Neural crest cell (in vitro differentiated cells): ENCODE results near the gene ATP6V0E1. TPM values are rescaled to one million over a fixed set of nuclear protein-coding genes. Genes with fewer than 3 reads are reported as not detected.
"Not testable (repeated sequence)": the region's sequence is repeated elsewhere in the genome, so short reads cannot be mapped to it uniquely, and the experiment has no call there.

Experiments used
- DNase-seq: peaks from one replicate; pipeline ENCODE4 v3.0.0; 2021; ENCODE audit warnings: low read depth, mixed read lengths, low spot score
- H3K27ac Mint-ChIP-seq: one replicate; pipeline ENCODE4 v1.8.0; 2021; ENCODE audit warnings: mild to moderate bottlenecking, mixed read lengths; ENCODE audit not compliant: unreplicated experiment
- H3K27me3 Mint-ChIP-seq: 2 replicates; pipeline ENCODE4 v1.8.0; 2021; ENCODE audit warnings: low read depth, mild to moderate bottlenecking, mixed read lengths
- H3K36me3 Mint-ChIP-seq: 2 replicates; pipeline ENCODE4 v1.8.0; 2021; ENCODE audit warnings: low read depth, mild to moderate bottlenecking, mixed read lengths
- H3K4me1 Mint-ChIP-seq: 2 replicates; pipeline ENCODE4 v1.8.0; 2021; ENCODE audit warnings: mixed read lengths
- H3K4me3 Mint-ChIP-seq: one replicate; pipeline ENCODE4 v1.8.0; 2021; ENCODE audit warnings: mild to moderate bottlenecking, mixed read lengths
- H3K9me3 Mint-ChIP-seq: 2 replicates; pipeline ENCODE4 v1.8.0; 2021; ENCODE audit warnings: mixed read lengths
- CTCF ChIP-seq: fragments of 200-600 bp; sonication (generic); conservative IDR thresholded peaks from 2 replicates; pipeline ENCODE4 v1.5.0; 2021; ENCODE audit warnings: antibody characterized with exemption, mild to moderate bottlenecking
- total RNA-seq: library from RNA; stranded (reverse); gene quantifications from 2 replicates; pipeline ENCODE4 v1.2.1, GENCODE V29; 2021

Gene ATP6V0E1
- total RNA-seq, 1 donor from 2014 or later: 76.4 TPM

- no peak overlapping the region for H3K27ac Mint-ChIP-seq
- peaks cover 2% of the 10 kb centered on the region for H3K36me3 Mint-ChIP-seq
- no peak for DNase-seq
- TF ChIP-seq CTCF: no peak
- H3K4me3 Mint-ChIP-seq: no peak overlapping the region
- no peaks in the 10 kb centered on the region for H3K4me1 Mint-ChIP-seq
- H3K9me3 Mint-ChIP-seq: no peaks in the 10 kb centered on the region
- H3K27me3 Mint-ChIP-seq: peaks cover 13% of the 10 kb centered on the region
Measured at GRCh38 chr5:173045474-173045873, 61.9 kb downstream of the ATP6V0E1 start.

DNA sequence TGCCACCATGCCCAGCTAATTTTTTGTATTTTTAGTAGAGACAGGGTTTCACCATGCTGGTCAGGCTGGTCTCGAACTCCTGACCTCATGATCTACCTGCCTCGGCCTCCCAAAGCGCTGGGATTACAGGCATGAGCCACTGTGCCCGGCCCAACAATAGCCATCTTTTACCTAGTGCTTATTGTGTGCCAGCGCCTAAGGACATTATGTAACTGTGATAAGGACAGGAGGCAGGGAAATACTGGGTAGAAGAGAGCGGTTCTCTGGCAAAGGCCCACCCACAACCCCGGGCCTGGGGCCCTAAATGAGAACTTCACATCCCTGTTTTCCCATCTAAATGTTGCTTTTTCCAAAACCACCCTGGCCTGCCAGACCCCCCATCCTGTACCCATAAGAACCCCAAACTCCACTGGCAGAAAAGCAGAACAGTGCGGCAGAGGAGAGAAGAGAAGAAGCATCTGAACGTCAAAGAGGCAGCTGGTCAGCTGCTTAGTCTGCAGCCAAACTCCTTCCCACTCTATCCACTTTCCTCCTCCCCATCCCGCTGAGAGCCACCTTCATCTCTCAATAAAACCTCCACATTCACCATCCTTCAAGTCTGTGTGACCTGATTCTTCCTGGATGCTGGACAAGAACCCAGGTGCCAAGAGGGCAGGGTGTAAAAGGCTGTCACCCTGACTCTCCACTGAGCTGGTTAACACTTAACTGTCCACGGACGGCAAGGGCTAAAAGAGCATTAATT is 63.7 kb downstream of the ATP6V0E1 start:
- not testable (repeated sequence) for DNase-seq, H3K9me3 Mint-ChIP-seq, H3K4me3 Mint-ChIP-seq, H3K36me3 Mint-ChIP-seq, H3K4me1 Mint-ChIP-seq
- H3K27ac Mint-ChIP-seq: peak overlapping the region; percentile 73
- H3K27me3 Mint-ChIP-seq: peaks cover 26% of the 10 kb centered on the region

DNA sequence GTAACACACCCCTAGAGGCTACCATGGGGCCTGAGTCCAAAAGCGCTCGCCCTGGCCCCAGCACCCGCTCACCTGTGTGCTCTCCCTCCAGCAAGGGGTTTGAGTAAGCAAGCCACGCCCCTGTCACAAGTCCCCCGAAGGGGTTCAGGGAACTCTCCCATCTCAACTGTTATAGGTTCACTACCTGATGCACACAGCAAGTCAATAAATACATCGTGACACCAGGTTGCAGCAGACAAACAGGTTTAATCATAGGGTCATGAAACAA is 64.2 kb downstream of the ATP6V0E1 start:
- TF ChIP-seq CTCF: no peak
- H3K9me3 Mint-ChIP-seq: no peaks in the 10 kb centered on the region
- peaks cover 28% of the 10 kb centered on the region for H3K27me3 Mint-ChIP-seq
- H3K27ac Mint-ChIP-seq: no peak overlapping the region
- H3K4me1 Mint-ChIP-seq: no peaks in the 10 kb centered on the region
- H3K4me3 Mint-ChIP-seq: no peak overlapping the region
- H3K36me3 Mint-ChIP-seq: no peaks in the 10 kb centered on the region
- DNase-seq: no peak

DNA sequence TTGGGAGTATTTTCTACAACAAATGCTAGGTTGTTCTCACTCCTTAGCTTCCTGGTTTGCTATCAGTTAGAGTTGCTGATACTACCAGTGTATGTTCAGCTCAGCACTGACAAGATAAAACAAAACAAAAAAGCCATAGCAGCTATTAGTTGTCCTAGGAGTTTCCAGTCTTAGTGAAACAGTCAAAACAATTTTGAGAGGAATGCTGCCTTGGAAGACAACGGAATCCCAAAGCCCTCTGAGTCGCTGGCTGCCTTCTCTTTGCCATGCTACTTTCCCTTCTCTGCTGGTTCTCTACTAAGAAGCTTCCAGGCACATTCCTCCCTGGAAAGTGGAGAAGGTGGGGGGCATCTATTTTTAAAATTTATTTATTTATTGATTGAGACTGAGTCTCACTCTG is 67.2 kb downstream of the ATP6V0E1 start:
- H3K4me3 Mint-ChIP-seq: no peak overlapping the region
- no peaks in the 10 kb centered on the region for H3K9me3 Mint-ChIP-seq
- H3K4me1 Mint-ChIP-seq: peaks cover 6% of the 10 kb centered on the region
- no peak overlapping the region for H3K27ac Mint-ChIP-seq
- H3K36me3 Mint-ChIP-seq: no peaks in the 10 kb centered on the region
- H3K27me3 Mint-ChIP-seq: peaks cover 38% of the 10 kb centered on the region
- no peak for TF ChIP-seq CTCF
- no peak for DNase-seq

DNA sequence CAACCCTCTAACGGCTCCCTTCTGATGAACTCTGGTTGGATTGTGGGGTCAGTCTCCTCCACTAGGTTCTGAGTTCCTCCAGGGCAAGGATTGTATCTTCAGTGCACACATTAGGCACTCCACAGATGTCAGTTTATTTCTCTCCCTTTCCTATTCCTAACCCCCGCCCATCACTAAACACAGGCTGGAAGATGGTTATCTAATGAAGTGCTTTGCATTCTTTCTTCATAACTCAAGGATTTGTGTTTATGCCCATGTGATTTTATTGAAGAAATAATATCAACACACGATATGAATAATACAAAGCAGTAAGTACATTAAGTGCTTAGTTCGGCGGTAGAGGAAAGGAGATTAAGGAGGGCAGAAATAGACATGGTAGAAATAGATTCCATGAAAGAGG is 68.2 kb downstream of the ATP6V0E1 start:
- no peaks in the 10 kb centered on the region for H3K36me3 Mint-ChIP-seq
- no peak for DNase-seq

More for the DNA sequence above, 68.2 kb downstream of the ATP6V0E1 start:
- Mint-ChIP-seq H3K4me1 (peaks cover 8% of the 10 kb centered on the region), H3K4me3 (peak overlapping the region; percentile 15), H3K9me3 (no peaks in the 10 kb centered on the region), H3K27ac (no peak overlapping the region), H3K27me3 (peaks cover 38% of the 10 kb centered on the region)
- TF ChIP-seq CTCF: no peak
